AG04449 (cell line): ENCODE data around the gene AUNIP.

Source experiments
- CTCF ChIA-PET: fragments of 350-600 bp; formaldehyde crosslinking; extraction: SDS; loops from one replicate; lab custom pipeline; 2021; ENCODE audit warnings: antibody characterized with exemption; lab: Yijun Ruan, JAX
- POLR2A ChIA-PET: fragments of 400-600, 350-600 bp; formaldehyde crosslinking; extraction: SDS; loops from one replicate; lab custom pipeline; 2020; ENCODE audit warnings: antibody characterized with exemption, inconsistent platforms; lab: Yijun Ruan, JAX
- DNase-seq: peaks from one replicate; pipeline ENCODE4 v3.0.0-alpha.2; 2010; ENCODE audit warnings: low read depth, low spot score
- H3K4me3 ChIP-seq: 2 replicates; pipeline ENCODE4 v1.5.1; 2011; ENCODE audit warnings: low read depth, mild to moderate bottlenecking, control low read depth, low read length
- CTCF ChIP-seq: IDR thresholded peaks from one replicate; pipeline ENCODE4 v1.5.1; 2011; ENCODE audit warnings: mild to moderate bottlenecking, moderate library complexity, low read length, control low read depth, inconsistent platforms; ENCODE audit not compliant: insufficient read depth; ENCODE audit errors: missing control alignments

Gene AUNIP

GRCh38 chr1:25834894-25835293, 24.4 kb downstream of the AUNIP start:
- TF ChIP-seq CTCF, result no peak
- DNase-seq, result no peak
- POLR2A ChIA-PET, result no interaction called here
- CTCF ChIA-PET, result interaction anchor here (1.1 to 1.3 kb wide), 2 partner anchors 61 to 170 kb away, joined by 3 read pairs; no protein-coding TSS in a partner anchor
- no peak overlapping the region for H3K4me3 ChIP-seq

DNA sequence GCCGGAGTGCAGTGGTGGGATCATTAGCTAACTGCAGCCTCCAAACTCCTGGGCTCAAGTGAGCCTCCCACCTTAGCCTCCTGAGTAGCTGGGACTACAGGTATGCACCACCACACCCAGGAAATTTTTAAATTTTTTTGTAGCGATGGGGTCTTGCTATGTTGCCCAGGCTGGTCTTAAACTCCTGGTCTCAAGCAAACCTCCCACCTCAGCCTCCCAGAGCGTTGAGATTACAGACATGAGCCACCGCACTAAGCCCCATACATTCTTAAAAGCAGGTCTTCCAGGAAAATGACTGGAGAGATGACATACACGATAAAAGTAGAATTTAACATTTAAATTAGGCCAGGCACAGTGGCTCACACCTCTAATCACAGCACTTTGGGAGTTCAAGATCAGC, 26.1 kb downstream of the AUNIP start:
- H3K4me3 ChIP-seq, result no peak overlapping the region
- POLR2A ChIA-PET, result no interaction called here
- TF ChIP-seq CTCF, result no peak
- DNase-seq, result no peak
- CTCF ChIA-PET, result interaction anchor here (1.3 to 2.7 kb wide), 2 partner anchors 11 kb away, joined by 3 to 17 read pairs; no protein-coding TSS in a partner anchor

- no peak for DNase-seq
- no peak for TF ChIP-seq CTCF
- H3K4me3 ChIP-seq, result no peak overlapping the region
- ChIA-PET CTCF (interaction anchor here (2.7 kb wide), 1 partner anchor 11 kb away, joined by 17 read pairs; no protein-coding TSS in a partner anchor), POLR2A (no interaction called here)
These were observed 26.8 kb downstream of the AUNIP start for GRCh38 chr1:25832336-25833037.

DNA sequence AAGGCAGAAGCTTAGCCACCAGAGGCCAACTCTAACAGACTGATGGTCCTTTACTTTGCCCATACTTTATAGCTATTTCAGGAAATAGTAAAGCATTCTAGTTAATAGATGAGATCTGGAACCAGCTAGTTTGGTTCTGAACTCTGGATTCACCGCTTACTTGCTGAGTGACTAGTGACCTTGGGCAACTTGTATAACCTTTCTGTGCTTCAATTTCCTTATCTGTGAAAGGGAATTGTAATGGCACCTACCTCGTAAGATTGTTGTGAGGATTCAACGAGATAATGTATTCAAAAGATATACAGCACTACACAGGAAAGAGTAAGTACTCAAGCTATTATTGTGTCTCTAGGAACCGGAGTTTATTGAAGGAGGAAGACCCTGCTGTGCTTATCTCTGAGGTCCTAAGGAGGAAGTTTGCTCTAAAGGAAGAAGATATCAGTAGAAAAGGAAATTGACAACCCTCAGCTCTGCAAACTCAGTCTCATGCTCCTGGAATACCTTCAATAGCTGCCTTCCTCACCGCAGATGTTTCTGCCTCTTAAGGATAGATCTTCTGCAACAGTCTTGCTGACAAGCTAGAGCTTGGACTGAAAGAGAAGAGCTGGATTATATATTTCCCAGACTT, 27.6 kb downstream of the AUNIP start:
- no peak overlapping the region for H3K4me3 ChIP-seq
- POLR2A ChIA-PET, result no interaction called here
- CTCF ChIA-PET, result interaction anchor here (2.7 kb wide), 1 partner anchor 10 kb away, joined by 17 read pairs; no protein-coding TSS in a partner anchor
- no peak for DNase-seq
- TF ChIP-seq CTCF, result no peak

GRCh38 chr1:25829046-25829445, 30.2 kb downstream of the AUNIP start:
- no peak for TF ChIP-seq CTCF
- DNase-seq, result no peak
- ChIA-PET CTCF (interaction anchor here (0.7 to 1.2 kb wide), 2 partner anchors 8 to 18 kb away, joined by 3 read pairs; no protein-coding TSS in a partner anchor), POLR2A (no interaction called here)
- no peak overlapping the region for H3K4me3 ChIP-seq

- ChIA-PET CTCF (interaction anchor here (0.7 to 1.2 kb wide), 2 partner anchors 9 to 18 kb away, joined by 3 read pairs; no protein-coding TSS in a partner anchor), POLR2A (no interaction called here)
- H3K4me3 ChIP-seq, result no peak overlapping the region
- DNase-seq, result no peak
- no peak for TF ChIP-seq CTCF
These were observed 30.8 kb downstream of the AUNIP start for GRCh38 chr1:25828491-25828890.
